Activated CD4-positive, alpha-beta T cell treated with anti-CD3 and anti-CD28 coated beads, Interleukin-2, amount 10 ng/mL, durations not matched to agents 24 days and 14 days (primary cell): ENCODE data around the gene SNAPIN. TPM values are rescaled to one million over a fixed set of nuclear protein-coding genes. Genes with fewer than 3 reads are reported as not detected.

Experiments
- DNase-seq: peaks from one replicate; pipeline ENCODE4 v3.0.0; 2022
- H3K27ac Mint-ChIP-seq: one replicate; pipeline ENCODE4 v1.8.0; 2022; ENCODE audit warnings: mild to moderate bottlenecking, mixed read lengths
- H3K27me3 Mint-ChIP-seq: one replicate; pipeline ENCODE4 v1.8.0; 2022; ENCODE audit warnings: mixed read lengths
- H3K36me3 Mint-ChIP-seq: one replicate; pipeline ENCODE4 v1.8.0; 2022; ENCODE audit warnings: low read depth, mild to moderate bottlenecking, mixed read lengths
- H3K4me1 Mint-ChIP-seq: one replicate; pipeline ENCODE4 v1.8.0; 2021; ENCODE audit warnings: mixed read lengths
- H3K4me3 Mint-ChIP-seq: one replicate; pipeline ENCODE4 v1.8.0; 2022; ENCODE audit warnings: mild to moderate bottlenecking, moderate library complexity, mixed read lengths
- H3K9me3 Mint-ChIP-seq: one replicate; pipeline ENCODE4 v1.8.0; 2021; ENCODE audit warnings: mixed read lengths
- intact Hi-C: fragments of 100-400 bp; cut with micrococcal nuclease; formaldehyde crosslinking; loops from one replicate; pipeline ENCODE4 v1.15.1; 2023
- total RNA-seq: library from RNA; stranded (reverse); gene quantifications from 2 replicates; pipeline ENCODE4 v1.2.3, GENCODE V29; 2022

The SNAPIN gene
- total RNA-seq, 1 donor from 2014 or later, result 28.6 TPM

DNA sequence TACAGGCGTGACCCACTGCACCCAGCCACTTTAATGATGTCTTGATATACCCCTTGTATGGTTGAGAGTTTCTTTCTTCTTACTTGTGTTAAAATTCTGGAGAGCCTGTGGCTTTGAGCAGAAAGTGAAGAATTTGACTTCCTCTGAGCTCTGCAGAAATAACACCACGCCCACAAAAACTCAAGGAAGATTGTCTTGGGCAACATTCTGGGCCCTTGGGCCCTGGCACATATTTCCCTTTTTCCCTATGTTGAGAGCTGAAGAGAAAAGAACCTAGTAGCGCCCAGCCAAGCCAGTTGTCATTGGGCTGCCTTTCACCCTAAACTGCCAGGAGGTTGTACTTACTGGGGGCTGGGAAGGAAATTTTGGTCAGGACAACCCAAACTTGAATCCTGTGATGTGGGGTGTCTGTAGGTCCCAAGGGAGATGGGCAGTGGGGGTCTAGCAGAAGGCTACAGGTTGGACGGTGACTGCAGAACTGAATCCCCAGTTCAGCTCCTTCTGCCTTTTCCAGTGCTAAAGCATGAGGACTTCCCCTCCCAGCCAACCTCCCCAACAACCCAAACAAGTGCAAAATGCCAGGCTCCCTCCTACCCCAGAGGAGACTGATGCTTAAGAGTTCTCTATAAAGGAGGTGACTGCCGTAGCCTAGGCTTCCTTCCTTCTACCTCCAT, 11.7 kb upstream of the SNAPIN start:
- no peaks in the 10 kb centered on the region for H3K27me3 Mint-ChIP-seq
- H3K36me3 Mint-ChIP-seq, result peaks cover 49% of the 10 kb centered on the region
- H3K27ac Mint-ChIP-seq, result peak overlapping the region; percentile 26
- no peak overlapping the region for H3K4me3 Mint-ChIP-seq
- peaks cover 24% of the 10 kb centered on the region for H3K4me1 Mint-ChIP-seq
- intact Hi-C loops, result no loop called here
- H3K9me3 Mint-ChIP-seq, result no peaks in the 10 kb centered on the region
- no peak for DNase-seq

DNA sequence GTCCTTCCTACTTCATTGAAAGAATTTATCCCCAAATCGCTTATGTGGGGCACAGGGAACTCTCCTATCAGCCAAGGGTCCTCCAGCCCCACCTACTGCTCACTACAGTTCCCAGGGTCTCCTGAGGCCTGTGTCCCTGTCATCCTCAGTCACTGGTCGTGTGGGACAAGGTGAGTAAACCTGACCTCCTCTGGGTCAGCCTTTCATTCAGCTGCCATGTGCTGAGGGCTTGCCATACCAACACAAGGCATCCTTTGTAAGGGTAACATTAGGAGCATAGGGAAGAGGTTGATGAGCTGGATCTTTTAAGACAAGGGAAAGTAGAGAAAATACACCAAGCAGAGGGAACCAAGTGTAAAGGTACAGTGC, 11.2 kb upstream of the SNAPIN start:
- no peak for DNase-seq
- peaks cover 24% of the 10 kb centered on the region for H3K4me1 Mint-ChIP-seq
- H3K27me3 Mint-ChIP-seq, result no peaks in the 10 kb centered on the region
- peaks cover 45% of the 10 kb centered on the region for H3K36me3 Mint-ChIP-seq
- intact Hi-C loops, result no loop called here
- no peak overlapping the region for H3K4me3 Mint-ChIP-seq
- no peaks in the 10 kb centered on the region for H3K9me3 Mint-ChIP-seq
- peak overlapping the region; percentile 26 for H3K27ac Mint-ChIP-seq

DNA sequence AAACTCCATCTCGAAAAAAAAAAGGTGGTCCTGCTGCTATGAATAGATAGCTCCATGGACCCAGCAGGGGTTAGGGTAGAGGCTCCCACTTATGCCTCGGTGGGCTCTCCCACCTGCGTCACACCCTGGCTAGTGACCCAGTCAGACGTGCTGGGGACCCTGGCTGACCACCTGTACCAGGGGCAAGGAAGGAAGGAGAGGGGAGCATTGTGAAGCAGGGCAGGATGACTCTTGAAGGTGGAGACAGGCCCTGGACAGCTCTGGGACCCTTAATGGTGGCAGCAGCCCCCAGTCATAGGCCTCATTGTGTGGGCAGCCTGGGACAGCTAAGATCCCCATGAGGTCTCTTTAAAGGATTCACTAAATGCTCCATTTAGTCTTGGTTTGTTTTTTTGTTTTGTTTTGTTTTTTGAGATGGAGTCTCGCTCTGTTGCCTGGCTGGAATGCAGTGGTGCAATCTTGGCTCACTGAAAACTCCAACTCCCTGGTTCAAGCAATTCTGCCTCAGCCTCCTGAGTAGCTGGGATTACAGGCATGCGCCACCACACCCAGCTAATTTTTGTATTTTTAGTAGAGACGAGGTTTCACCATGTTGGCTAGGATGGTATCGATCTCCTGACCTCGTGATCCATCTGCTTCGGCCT, 10.4 kb upstream of the SNAPIN start:
- Mint-ChIP-seq H3K27me3 (no peaks in the 10 kb centered on the region), H3K36me3 (peaks cover 40% of the 10 kb centered on the region), H3K4me3 (no peak overlapping the region), H3K4me1 (peaks cover 25% of the 10 kb centered on the region), H3K27ac (peak overlapping the region; percentile 20), H3K9me3 (no peaks in the 10 kb centered on the region)
- DNase-seq, result no peak
- intact Hi-C loops, result no loop called here

DNA sequence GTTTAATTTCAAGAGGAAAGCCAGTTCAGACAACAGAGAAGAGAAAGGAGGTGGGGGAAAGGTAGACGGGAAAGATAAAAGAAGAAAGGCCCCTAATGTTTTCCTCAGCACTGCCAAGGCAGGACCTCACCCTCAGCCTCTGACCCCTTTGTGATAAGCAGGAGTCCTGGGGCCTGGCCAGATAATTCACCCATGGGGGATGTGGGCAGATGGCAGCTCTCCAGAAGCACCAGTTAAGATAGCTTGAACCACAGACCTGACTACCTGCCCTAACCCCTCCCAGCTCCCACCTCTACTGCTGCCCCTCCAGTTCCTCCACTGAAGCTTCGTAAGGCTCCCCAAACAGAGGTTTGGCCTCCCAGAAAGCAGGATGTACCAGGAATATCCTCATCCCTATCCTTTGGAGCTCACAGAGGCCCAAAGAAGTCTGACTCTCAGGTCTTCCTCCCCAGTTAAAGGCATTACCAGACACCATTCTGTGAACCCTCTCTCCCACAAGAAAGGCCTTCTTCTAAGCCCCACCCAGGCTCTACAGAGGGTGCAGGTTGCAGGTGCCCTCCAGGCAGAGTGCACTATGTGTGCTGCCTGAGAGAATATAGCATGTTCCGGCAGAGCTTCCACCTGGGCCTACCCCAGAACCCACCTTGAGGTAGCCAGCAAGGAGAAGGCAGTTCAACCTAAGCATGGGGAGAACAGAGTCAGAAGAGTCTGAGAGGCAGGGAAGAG, 9.2 kb upstream of the SNAPIN start:
- DNase-seq, result peak; percentile 68
- Mint-ChIP-seq H3K4me1 (peaks cover 24% of the 10 kb centered on the region), H3K27me3 (no peaks in the 10 kb centered on the region), H3K4me3 (no peak overlapping the region), H3K9me3 (no peaks in the 10 kb centered on the region), H3K27ac (peak overlapping the region; percentile 25), H3K36me3 (peaks cover 29% of the 10 kb centered on the region)
- intact Hi-C loops, result no loop called here

DNA sequence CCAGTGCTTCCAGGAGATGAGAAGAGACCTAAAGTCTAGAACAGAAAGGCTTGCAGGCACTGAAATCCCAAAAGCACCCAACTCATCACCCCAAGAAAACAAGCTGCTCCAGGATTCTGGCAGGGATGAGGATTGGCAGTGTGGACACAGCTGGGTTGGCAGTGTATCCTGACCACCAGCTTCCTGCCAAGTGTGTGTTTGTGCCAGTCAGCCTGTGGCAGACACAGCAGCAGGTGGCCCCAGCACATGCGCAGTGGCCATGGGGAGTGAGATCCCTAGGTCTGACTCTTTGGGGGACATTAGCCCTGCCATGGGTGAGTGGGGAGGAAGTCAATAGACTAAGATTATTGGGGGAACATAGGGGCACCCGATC, 8.7 kb upstream of the SNAPIN start:
- intact Hi-C loops, result no loop called here
- Mint-ChIP-seq H3K4me1 (peaks cover 22% of the 10 kb centered on the region), H3K9me3 (no peaks in the 10 kb centered on the region), H3K27me3 (no peaks in the 10 kb centered on the region), H3K4me3 (no peak overlapping the region), H3K27ac (no peak overlapping the region), H3K36me3 (peaks cover 25% of the 10 kb centered on the region)
- no peak for DNase-seq

DNA sequence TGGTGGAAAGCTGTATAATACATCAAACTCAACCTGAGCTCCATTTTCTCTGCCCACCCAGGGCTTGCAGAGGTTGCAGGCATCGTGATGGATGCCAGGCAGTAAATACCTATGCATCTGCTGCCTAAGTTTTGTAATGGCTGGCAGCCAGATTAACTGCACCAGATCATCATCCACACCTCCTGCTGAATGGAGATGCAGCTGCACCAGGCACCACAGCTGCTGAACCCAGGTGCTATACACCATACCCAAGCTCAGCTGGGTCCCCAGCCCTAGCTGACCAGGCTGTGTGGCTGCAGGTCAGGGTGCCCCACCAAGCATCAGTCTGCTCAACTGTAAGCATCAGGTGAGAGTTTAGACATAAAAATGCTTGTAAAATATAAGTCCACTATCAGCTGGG, 6.7 kb upstream of the SNAPIN start:
- Mint-ChIP-seq H3K4me1 (peaks cover 11% of the 10 kb centered on the region), H3K36me3 (peaks cover 8% of the 10 kb centered on the region), H3K9me3 (no peaks in the 10 kb centered on the region), H3K4me3 (no peak overlapping the region), H3K27ac (no peak overlapping the region), H3K27me3 (no peaks in the 10 kb centered on the region)
- intact Hi-C loops, result no loop called here
- no peak for DNase-seq

DNA sequence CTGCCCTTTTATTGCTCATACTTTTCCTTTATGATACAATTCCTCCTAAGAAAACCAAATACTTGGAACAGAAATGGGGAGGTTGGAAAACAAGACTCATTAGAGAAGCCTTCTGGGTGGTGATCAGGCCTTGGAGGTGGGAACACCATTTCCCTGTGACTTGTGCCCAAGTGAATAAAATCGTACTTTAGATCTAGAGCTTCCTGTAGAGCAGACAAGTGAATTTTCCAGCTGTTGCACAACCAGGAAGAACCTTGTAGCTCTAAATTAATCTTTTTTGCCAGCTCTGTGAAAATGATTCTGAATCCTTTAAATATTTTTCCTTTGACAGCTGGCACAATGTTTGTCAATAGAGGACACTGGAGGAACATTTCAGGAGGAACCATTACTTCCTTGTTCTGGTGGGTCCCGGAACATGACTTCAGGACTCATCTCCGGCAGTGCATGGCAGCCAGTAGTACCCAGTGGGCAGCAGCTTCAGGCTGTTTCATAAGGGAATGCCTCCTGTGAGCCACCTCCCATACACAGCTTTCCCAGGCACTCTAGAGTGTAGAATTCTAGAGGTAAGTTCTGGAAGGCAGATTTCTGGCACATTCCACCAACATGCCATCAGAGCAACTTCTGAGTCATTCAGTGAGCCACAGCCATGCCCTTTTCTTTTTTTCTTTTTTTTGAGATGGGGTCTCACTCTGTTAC, 5.5 kb upstream of the SNAPIN start:
- no peak overlapping the region for H3K27ac Mint-ChIP-seq
- no peak for DNase-seq
- no peaks in the 10 kb centered on the region for H3K27me3 Mint-ChIP-seq
- no peaks in the 10 kb centered on the region for H3K9me3 Mint-ChIP-seq
- intact Hi-C loops, result no loop called here
- no peak overlapping the region for H3K4me3 Mint-ChIP-seq
- peaks cover 9% of the 10 kb centered on the region for H3K4me1 Mint-ChIP-seq
- H3K36me3 Mint-ChIP-seq, result no peaks in the 10 kb centered on the region

DNA sequence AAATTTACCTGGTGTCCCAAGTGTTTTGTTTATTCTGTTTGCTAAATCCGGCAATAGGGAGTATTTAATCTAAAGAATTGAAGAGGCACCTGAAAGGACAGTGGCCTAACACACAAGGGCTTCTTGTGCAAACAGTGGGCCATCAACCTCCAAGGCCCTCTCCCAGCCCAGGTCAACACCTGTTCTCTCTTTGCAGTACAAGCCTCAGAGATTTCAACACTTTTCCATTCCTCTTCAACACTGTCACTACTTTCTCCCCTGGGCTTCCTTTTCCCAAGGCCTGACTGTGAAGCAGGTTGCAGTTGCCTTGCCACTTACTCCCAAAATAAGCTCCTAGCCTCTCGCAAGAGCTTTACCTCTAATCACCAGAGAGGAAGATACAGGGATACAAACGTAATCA, 3.2 kb upstream of the SNAPIN start:
- H3K4me1 Mint-ChIP-seq, result peaks cover 15% of the 10 kb centered on the region
- H3K4me3 Mint-ChIP-seq, result no peak overlapping the region
- H3K27ac Mint-ChIP-seq, result no peak overlapping the region
- no peak for DNase-seq
- H3K9me3 Mint-ChIP-seq, result no peaks in the 10 kb centered on the region
- H3K27me3 Mint-ChIP-seq, result no peaks in the 10 kb centered on the region
- intact Hi-C loops, result no loop called here
- H3K36me3 Mint-ChIP-seq, result peaks cover 3% of the 10 kb centered on the region

DNA sequence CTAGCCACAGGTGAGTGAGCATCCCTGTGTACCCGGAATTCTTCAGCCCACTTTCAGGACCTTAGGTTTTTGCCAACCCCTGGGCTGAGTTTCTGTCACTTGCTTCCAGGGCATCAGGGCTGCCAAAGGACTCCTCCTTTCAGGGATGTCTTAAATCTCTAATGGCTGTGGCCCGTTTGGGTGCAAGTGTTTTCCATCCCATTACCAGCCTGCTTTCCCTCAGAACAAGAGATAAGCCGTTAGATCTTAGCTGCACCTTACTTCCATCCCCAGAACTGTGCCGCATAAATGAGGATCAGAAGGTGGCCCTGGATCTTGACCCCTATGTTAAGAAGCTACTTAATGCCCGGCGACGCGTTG, 652 bp downstream of the SNAPIN start:
- Mint-ChIP-seq H3K4me3 (peak overlapping the region; percentile 98), H3K27me3 (no peaks in the 10 kb centered on the region), H3K27ac (peak overlapping the region; percentile 89), H3K4me1 (peaks cover 13% of the 10 kb centered on the region), H3K9me3 (no peaks in the 10 kb centered on the region), H3K36me3 (peaks cover 31% of the 10 kb centered on the region)
- intact Hi-C loops, result no loop called here
- no peak for DNase-seq

DNA sequence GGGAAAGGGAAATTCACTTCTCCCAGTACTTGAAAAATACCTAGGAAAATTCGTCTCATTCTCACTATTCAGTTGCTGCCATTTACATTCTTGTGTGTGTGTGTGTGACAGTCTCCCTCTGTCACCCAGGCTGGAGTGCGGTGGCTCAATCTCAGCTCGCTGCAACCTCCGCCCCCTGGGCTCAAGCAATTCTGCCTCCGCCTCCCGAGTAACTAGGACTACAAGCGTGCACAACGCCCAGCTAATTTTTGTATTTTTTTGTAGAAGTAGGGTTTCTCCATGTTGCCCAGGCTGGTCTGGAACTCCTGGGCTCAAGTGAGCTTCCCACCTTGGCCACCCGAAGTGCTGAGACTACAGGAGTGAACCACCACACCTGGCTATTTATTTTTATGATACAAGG, 1.2 kb downstream of the SNAPIN start:
- no peak for DNase-seq
- H3K27me3 Mint-ChIP-seq, result no peaks in the 10 kb centered on the region
- H3K27ac Mint-ChIP-seq, result peak overlapping the region; percentile 42
- peaks cover 35% of the 10 kb centered on the region for H3K36me3 Mint-ChIP-seq
- intact Hi-C loops, result no loop called here
- H3K9me3 Mint-ChIP-seq, result no peaks in the 10 kb centered on the region
- peaks cover 13% of the 10 kb centered on the region for H3K4me1 Mint-ChIP-seq
- H3K4me3 Mint-ChIP-seq, result peak overlapping the region; percentile 98

DNA sequence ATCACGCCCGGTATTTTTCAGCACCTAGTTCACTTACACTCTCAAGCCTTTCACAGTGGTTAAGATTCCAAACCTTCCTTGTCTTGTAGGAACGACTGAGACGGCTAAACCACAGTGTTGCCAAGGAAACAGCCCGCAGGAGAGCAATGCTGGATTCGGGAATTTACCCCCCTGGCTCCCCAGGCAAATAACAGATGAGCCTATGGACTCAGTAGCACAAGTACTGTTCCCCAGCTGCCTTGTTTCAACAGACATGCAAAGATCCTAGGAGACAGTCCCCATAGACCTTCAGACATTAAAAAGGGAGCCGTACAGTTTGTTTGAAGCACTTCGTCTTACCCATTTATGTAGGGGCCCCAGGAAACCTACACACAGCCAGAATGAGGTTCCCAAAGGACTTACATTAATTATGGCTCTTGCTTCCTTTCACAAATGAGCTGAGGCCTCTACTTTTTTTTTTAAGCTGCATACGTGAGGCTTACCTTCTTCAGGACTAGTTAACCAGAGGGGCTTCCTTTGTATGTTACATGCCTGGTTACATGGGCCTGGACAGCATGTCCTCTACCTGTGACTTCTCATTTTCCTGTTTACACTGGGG, 2.7 kb downstream of the SNAPIN start:
- Mint-ChIP-seq H3K27me3 (no peaks in the 10 kb centered on the region), H3K4me3 (no peak overlapping the region), H3K36me3 (peaks cover 50% of the 10 kb centered on the region), H3K4me1 (peaks cover 15% of the 10 kb centered on the region), H3K27ac (no peak overlapping the region), H3K9me3 (no peaks in the 10 kb centered on the region)
- DNase-seq, result no peak
- intact Hi-C loops, result no loop called here

DNA sequence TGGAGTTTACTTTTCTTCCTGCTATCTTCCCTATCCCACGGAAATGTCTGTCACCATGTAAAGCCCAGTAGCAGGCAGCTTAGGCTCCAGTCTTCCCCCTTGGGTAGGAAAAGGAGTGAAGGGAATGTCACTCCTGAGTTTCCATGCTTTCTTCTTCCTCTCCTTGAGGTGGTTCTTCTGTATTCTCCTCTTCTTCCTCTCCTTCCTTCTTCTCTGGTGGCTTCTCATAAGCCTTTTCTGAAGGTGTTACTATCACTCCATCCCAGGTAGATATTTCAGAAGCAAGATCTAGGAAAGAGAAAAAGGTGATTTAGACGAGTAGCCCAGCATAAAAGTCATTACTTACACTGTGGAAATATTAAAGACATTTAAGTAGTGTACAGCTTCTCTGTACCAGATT, 3.8 kb downstream of the SNAPIN start:
- H3K27ac Mint-ChIP-seq, result peak overlapping the region; percentile 9
- no peak for DNase-seq
- peaks cover 15% of the 10 kb centered on the region for H3K4me1 Mint-ChIP-seq
- no peak overlapping the region for H3K4me3 Mint-ChIP-seq
- peaks cover 61% of the 10 kb centered on the region for H3K36me3 Mint-ChIP-seq
- H3K9me3 Mint-ChIP-seq, result no peaks in the 10 kb centered on the region
- intact Hi-C loops, result no loop called here
- no peaks in the 10 kb centered on the region for H3K27me3 Mint-ChIP-seq

DNA sequence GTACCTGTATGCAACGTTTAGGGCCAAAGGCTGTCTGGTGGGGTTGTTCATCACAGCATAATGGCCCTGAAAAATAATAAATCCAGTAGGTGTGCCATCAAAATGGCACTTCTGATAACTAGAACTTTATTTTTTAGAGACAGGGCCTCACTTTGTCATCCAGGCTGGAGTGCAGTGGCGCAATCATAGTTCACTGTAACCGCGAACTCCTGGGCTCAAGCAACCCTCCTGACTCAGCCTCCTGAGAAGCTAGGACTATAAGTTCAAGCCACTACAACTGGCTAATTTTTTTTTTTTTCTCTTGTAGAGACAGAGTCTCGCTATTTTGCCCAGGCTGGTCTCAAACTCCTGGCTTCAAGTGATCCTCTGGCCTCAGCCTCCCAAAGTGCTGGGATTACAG, 4.7 kb downstream of the SNAPIN start:
- no peaks in the 10 kb centered on the region for H3K9me3 Mint-ChIP-seq
- intact Hi-C loops, result no loop called here
- H3K27ac Mint-ChIP-seq, result no peak overlapping the region
- H3K27me3 Mint-ChIP-seq, result no peaks in the 10 kb centered on the region
- no peak overlapping the region for H3K4me3 Mint-ChIP-seq
- peaks cover 22% of the 10 kb centered on the region for H3K4me1 Mint-ChIP-seq
- no peak for DNase-seq
- H3K36me3 Mint-ChIP-seq, result peaks cover 70% of the 10 kb centered on the region

DNA sequence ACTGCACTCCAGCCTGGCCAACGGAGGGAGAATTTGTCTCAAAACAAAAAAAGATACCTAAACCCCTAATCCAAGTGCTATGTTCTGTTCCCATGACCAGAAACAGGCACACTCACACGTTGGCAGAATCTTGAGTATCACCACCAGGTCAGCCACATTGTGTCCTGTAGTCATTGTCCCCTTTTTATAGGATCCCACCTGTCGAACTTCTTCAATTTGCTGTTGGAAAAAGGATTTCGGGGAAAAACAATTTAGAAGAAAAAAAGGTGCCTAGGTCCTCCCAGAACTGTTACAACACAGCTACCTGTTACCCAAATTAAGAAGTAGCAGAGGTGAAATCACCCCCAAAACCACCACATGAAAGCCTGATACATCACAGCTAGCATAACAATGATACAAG, 8.9 kb downstream of the SNAPIN start:
- DNase-seq, result no peak
- intact Hi-C loops, result no loop called here
- Mint-ChIP-seq H3K27ac (peak overlapping the region; percentile 56), H3K4me3 (peak overlapping the region; percentile 53), H3K4me1 (peaks cover 26% of the 10 kb centered on the region), H3K36me3 (peaks cover 76% of the 10 kb centered on the region), H3K27me3 (no peaks in the 10 kb centered on the region), H3K9me3 (no peaks in the 10 kb centered on the region)
